ENCODE results near the gene RUVBL1. TPM values are rescaled to one million over a fixed set of nuclear protein-coding genes. Genes with fewer than 3 reads are reported as not detected.

The RUVBL1 gene
- total and polyA plus RNA-seq, 2 experiments from 2014 or later, result 29.7 to 33.5 TPM

DNA sequence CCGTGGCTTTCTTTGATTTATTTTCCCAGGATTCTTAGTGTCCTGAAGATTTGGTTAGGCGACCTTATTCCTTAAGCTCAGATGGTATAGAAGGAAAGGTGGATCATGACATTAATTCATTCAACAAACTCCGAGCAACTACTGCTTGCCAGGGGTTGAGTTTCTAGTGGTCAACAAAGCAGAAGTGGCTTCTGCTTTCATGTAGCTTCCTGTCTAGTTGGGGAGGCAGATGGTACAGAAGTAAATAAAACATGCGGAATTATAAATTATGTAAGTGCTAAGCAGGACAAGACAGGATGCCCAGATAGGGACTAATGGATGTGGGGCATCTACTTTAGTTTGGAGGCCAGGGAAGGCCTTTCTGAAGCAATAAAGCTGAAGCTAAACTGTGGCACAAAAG lies 45.2 kb upstream of the RUVBL1 start:
- no peak overlapping the region for H3K4me2 ChIP-seq
- H2AFZ ChIP-seq, result no peak overlapping the region
- 90% methylated on average over 4 of the region's 4 CpGs for WGBS (ENCODE audit: low lambda C conversion rate, missing lambda C conversion rate)
- H3K27me3 ChIP-seq, result no peaks in the 10 kb centered on the region
- no peaks in the 10 kb centered on the region for H3K9me2 ChIP-seq (replicated peaks; ENCODE audit: insufficient read depth)
- DNase-seq (ENCODE audit: low spot score), result no peak
- H3K27ac ChIP-seq, result peak overlapping the region; percentile 80
- TF ChIP-seq EZH2 (IDR thresholded peaks at IDR 0.05; ENCODE audit: borderline replicate concordance) (no peak), CTCF (IDR thresholded peaks at IDR 0.05; ENCODE audit: poor library complexity) (no peak), EZH2phosphoT487 (IDR thresholded peaks at IDR 0.05; ENCODE audit: low read depth, severe bottlenecking, unreplicated experiment) (no peak)
- H4K20me1 ChIP-seq (ENCODE audit: insufficient read depth, poor library complexity, severe bottlenecking), result no peaks in the 10 kb centered on the region
- H3K4me3 ChIP-seq, result no peak overlapping the region
- H3K79me2 ChIP-seq, result peaks cover 3% of the 10 kb centered on the region
- peaks cover 25% of the 10 kb centered on the region for H3K4me1 ChIP-seq (ENCODE audit: insufficient read depth)
- no peaks in the 10 kb centered on the region for H3K9me3 ChIP-seq (ENCODE audit: low read depth)
- no peaks in the 10 kb centered on the region for H3K36me3 ChIP-seq (replicated peaks; ENCODE audit: insufficient read depth, low read depth)

GRCh38 chr3:128167973-128168674 lies 44.5 kb upstream of the RUVBL1 start:
- 22% methylated on average over 5 of the region's 5 CpGs for WGBS (ENCODE audit: low lambda C conversion rate, missing lambda C conversion rate)
- Histone ChIP-seq H3K4me3 (no peak overlapping the region), H3K4me1 (ENCODE audit: insufficient read depth) (peaks cover 25% of the 10 kb centered on the region), H4K20me1 (ENCODE audit: insufficient read depth, poor library complexity, severe bottlenecking) (no peaks in the 10 kb centered on the region), H3K9me2 (replicated peaks; ENCODE audit: insufficient read depth) (no peaks in the 10 kb centered on the region), H3K27ac (peak overlapping the region; percentile 80), H3K36me3 (replicated peaks; ENCODE audit: insufficient read depth, low read depth) (no peaks in the 10 kb centered on the region), H2AFZ (no peak overlapping the region), H3K4me2 (peak overlapping the region; percentile 68), H3K27me3 (no peaks in the 10 kb centered on the region), H3K79me2 (peaks cover 3% of the 10 kb centered on the region), H3K9me3 (ENCODE audit: low read depth) (no peaks in the 10 kb centered on the region)
- TF ChIP-seq CTCF (IDR thresholded peaks at IDR 0.05; ENCODE audit: poor library complexity), result no peak
- no peak for TF ChIP-seq EZH2 (IDR thresholded peaks at IDR 0.05; ENCODE audit: borderline replicate concordance)
- no peak for TF ChIP-seq EZH2phosphoT487 (IDR thresholded peaks at IDR 0.05; ENCODE audit: low read depth, severe bottlenecking, unreplicated experiment)
- DNase-seq (ENCODE audit: low spot score), result peak; percentile 39

DNA sequence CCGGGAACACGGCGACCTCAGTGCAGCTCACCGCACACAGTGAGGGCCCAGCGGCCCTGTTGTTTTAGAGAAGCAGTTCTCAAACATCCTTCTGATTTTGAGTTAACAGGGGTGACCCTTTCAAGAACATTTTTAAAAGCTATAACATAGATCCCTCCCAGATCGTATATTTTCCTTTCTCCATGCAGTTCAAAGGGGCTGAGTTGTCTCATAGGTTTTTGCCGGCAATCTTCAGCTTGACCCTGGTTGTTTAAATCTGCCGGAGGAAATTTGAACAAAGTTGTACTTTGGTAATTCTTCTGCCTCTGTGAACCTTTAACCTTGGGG lies 44.0 kb upstream of the RUVBL1 start:
- DNase-seq (ENCODE audit: low spot score), result no peak
- no peaks in the 10 kb centered on the region for H3K9me2 ChIP-seq (replicated peaks; ENCODE audit: insufficient read depth)
- WGBS (ENCODE audit: low lambda C conversion rate, missing lambda C conversion rate), result 51% methylated on average over 8 of the region's 8 CpGs
- peak overlapping the region; percentile 80 for H3K27ac ChIP-seq
- peak overlapping the region; percentile 68 for H3K4me2 ChIP-seq
- no peak overlapping the region for H3K4me3 ChIP-seq
- H3K27me3 ChIP-seq, result no peaks in the 10 kb centered on the region
- H3K9me3 ChIP-seq (ENCODE audit: low read depth), result no peaks in the 10 kb centered on the region
- no peaks in the 10 kb centered on the region for H4K20me1 ChIP-seq (ENCODE audit: insufficient read depth, poor library complexity, severe bottlenecking)
- H3K36me3 ChIP-seq (replicated peaks; ENCODE audit: insufficient read depth, low read depth), result no peaks in the 10 kb centered on the region
- H2AFZ ChIP-seq, result no peak overlapping the region
- peaks cover 3% of the 10 kb centered on the region for H3K79me2 ChIP-seq
- no peak for TF ChIP-seq EZH2phosphoT487 (IDR thresholded peaks at IDR 0.05; ENCODE audit: low read depth, severe bottlenecking, unreplicated experiment)
- no peak for TF ChIP-seq EZH2 (IDR thresholded peaks at IDR 0.05; ENCODE audit: borderline replicate concordance)
- no peak for TF ChIP-seq CTCF (IDR thresholded peaks at IDR 0.05; ENCODE audit: poor library complexity)
- H3K4me1 ChIP-seq (ENCODE audit: insufficient read depth), result peaks cover 25% of the 10 kb centered on the region

Measured in hepatocyte (in vitro differentiated cells).